KG1 (cell line): Measurements from ENCODE around the gene SLC12A8.

Experiments
- DNase-seq: peaks from one replicate; lab custom pipeline; 2025; lab: John Stamatoyannopoulos, UW

The SLC12A8 gene

DNA sequence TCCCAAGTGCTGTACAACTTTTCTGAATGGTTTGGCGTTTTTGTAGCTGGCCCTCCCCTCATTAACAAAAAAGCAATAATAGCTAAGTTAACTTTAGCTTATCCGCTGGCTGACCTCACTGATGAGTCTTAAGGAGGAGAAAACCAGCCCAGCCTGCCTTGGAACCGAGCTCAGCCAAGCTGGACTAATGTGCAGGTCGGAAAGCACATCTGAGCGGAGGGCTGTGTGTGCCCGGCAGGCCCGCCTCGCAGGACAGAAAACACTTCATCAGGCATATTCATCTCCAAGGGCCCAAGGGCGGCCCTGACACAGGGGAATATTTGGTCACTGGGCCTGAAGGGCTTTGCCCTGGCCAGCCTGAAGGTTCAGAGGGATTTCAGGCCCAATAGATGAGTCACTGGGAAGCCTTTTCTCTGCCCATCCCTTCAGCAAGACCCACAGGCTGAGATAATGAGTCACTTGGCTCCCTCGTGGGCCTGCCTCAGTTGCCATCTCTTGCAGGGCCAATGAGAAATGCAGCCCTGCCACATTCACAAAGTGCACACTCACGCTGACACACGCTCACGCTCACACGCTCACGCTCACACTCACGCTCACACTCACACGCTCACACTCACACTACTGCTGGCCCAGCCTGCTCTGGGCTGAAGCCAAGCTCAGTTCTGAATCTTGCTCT lies 75.1 kb downstream of the SLC12A8 start:
- no peak for DNase-seq

GRCh38 chr3:125136966-125137357 lies 75.6 kb downstream of the SLC12A8 start:
- no peak for DNase-seq

GRCh38 chr3:125136515-125136914 lies 76.0 kb downstream of the SLC12A8 start:
- DNase-seq, result no peak

DNA sequence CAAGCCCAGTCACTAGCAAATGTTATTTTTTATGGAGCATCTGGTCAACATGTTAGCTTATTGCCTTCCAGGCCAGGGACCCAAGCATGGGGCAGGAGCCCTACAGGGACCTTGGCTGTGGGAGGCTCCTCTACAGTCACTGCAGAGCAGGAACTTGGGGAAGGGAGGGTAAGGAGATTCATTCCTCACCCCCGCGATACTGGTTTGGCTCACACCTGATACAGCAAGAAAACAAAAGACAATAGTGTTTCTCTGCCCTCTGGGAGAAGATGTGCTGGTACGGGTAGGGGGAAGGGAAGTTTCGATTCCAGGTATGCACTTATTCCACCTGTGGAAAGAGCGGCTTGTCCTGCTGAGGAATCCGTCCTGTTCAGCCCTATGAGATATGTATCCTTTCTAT lies 77.6 kb downstream of the SLC12A8 start:
- DNase-seq, result no peak

GRCh38 chr3:125132815-125133214 lies 79.7 kb downstream of the SLC12A8 start:
- no peak for DNase-seq

GRCh38 chr3:125129512-125129997 lies 83.0 kb downstream of the SLC12A8 start:
- DNase-seq, result no peak

DNA sequence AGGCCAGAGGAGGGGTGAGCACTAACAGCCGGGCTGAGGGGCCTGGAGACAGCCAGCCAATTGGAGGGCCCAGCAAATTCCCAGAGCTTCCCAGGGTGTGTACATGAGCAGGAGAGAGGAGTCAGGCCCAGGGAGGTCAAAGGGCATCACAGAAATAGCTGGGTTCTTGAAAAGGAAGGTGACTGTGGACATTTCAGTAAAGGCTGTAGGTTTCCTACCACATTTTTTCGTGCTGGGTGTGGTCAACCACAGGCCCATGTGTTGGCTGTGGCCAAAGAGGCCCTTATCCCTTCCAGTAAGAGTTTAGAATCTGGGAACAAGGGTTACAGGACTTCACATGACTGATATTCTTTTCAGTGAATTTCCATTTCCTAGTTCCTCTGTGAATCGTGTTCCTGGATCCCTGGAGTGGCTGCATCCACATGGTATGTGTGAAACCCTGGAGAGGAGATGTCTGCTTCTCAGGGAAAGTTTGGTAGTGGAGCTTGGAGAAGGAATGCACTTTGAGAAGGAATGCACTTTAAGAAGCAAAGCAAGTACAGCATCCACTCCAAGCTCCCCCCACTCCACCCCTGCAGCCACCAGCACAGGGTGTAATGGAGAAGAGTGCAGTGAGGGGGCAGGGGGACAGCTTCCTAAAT lies 83.6 kb downstream of the SLC12A8 start:
- no peak for DNase-seq

DNA sequence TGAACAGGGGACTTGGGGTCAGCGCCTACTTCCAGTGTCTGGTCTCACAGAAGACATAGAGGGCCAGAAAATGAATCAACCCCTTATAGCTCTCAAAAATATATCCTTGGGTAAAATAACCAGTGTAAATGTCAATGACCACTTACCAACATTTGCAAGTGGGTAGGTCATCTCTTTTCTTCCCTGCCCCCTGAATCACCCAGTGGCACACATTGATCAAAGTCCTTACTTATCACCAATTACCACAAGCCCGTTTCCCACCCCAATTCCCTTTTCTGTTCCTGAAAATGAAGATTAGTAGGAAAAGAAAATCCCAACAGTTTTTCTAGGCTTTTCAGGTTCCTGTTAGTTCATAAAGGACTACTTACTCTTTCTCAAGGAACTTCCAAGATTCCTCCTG lies 86.2 kb downstream of the SLC12A8 start:
- no peak for DNase-seq

DNA sequence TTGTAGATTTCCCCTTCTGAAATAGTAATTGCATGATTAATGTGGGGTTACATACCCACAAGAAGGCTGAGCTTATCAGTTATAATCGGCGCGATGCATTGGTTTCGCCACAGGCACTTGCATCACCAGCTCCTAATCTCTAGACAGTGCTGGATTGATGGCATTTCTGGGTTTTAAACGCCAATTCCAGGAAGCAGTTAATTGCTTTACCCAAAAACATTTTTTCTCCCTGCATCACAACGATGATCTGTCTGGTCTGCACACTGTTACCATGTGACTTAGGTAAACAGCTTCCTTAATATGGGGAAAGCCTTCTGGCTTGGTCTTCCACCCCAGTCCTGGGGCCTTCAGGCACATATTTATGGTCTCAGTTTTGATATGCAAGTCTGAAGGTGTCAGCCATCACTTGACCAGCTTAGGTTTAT lies 86.7 kb downstream of the SLC12A8 start:
- no peak for DNase-seq

DNA sequence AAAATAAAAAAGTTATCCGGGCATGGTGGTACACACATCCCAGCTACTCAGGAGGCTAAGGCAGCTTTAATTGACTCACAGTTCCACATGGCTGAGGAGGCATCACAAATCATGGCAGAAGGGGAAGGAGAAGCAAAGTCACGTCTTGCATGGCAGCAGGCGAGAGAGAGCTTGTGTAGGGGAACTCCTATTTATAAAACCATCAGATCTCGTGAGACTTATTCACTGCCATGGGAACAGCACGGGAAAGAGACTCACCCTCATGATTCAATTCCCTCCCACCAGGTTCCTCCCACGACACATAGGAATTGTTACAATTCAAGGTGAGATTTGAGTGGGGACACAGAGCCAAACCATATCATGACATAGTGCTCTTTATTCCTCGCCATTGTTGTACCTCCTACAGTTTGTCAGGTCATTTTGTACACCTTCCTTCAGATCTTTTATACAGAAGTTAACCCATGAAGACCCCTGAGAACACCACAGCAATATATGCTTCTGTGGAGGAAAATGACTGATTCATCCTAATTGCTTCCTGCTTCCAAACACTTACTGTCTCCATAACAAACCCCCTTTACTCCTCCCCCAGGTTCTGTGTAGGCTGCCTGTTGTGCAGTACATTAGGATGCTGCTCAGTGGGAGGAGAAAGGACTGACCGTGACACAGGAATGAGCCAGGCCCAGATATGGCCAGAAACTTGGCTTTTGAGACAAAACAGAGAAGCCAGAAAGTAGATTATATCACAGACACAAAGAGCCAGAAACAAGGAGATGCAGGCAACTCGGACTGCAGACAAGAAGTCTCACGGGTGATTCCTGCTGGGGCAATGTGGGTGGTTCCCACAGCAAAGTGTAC lies 88.9 kb downstream of the SLC12A8 start:
- no peak for DNase-seq

- DNase-seq, result no peak
Measured at GRCh38 chr3:125121246-125122010, 91.1 kb downstream of the SLC12A8 start.

DNA sequence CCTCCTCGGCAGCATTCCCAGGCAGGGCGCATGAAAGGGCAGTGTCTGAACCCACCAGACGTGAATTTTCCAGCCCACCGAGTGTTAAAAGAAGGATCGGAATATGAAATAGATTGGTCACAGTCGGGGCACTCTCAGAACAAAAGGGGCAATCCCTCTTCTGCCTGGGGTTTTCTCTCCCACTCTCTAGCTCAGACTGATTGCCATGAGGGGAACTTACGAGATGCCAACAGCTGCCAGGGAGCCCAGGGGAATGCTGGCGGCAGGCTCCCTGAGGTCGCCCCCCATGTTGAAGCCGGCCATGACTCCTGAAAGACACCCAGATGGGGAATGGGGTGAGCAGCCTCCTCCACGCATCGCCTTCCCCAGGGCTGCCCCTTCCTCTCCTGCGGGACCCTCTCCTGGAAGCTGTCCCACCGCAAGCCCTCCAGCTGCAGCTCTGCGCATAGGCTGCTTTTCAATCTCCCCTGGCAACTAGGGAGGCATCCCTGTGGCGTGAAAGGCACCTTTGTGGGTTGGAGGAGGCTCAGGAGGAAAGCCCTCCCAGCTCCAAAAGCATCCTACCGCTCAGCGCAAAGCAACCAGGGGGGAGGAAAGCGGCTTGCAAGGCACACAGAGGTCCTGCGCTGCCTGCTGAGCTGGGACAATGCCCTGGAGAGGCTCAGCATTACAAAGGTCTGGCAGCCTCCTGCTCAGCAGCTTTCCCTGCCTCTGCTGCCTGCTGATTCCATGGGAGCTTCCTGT lies 92.0 kb downstream of the SLC12A8 start:
- no peak for DNase-seq

- no peak for DNase-seq
Measured at GRCh38 chr3:125119752-125120378, 92.7 kb downstream of the SLC12A8 start.

DNA sequence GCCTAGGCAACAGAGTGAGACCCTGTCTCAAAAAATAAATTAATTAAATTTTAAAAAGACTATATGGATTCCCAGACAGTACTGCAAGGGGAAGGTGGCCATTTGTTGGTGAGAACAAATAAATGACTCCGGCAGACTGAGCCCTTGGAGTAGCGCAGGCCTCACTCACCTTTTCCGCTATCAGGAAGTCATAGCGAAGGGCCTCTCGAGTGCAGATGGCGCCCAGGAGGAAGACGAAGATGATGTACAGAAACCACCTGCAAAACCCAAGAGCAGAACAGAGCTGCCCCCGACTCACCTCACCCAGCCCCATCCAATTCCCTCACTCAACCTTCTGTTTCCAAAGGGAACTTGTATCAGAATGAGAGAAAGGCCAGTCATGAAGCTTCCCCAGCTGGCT lies 93.9 kb downstream of the SLC12A8 start:
- DNase-seq, result no peak

DNA sequence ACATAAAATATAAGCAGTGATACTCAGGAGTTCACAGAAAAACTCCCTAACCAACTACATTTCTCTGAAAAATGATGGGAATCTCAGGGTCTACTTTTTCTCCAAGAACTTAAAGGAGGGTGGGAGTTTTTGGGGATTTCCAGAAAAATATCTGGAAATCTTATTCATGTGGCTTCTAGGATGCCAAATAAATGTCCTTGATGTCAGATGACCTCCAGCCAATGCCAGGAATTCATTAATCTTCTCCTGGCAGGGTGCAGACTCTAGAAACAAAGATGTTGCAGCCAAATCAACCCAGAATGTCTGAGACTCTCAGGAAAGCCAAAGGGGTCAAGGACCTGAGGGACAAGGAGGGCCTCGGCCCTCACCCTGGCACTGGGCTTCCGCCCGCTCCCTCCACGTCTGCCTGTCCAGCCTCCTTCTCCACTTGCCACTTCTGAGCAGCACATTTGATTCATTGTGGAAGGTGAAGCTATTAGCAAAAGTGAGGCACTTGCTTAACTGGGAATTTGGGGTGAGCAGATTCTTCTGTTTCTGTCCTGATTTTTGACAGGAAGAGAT lies 94.8 kb downstream of the SLC12A8 start:
- no peak for DNase-seq

DNA sequence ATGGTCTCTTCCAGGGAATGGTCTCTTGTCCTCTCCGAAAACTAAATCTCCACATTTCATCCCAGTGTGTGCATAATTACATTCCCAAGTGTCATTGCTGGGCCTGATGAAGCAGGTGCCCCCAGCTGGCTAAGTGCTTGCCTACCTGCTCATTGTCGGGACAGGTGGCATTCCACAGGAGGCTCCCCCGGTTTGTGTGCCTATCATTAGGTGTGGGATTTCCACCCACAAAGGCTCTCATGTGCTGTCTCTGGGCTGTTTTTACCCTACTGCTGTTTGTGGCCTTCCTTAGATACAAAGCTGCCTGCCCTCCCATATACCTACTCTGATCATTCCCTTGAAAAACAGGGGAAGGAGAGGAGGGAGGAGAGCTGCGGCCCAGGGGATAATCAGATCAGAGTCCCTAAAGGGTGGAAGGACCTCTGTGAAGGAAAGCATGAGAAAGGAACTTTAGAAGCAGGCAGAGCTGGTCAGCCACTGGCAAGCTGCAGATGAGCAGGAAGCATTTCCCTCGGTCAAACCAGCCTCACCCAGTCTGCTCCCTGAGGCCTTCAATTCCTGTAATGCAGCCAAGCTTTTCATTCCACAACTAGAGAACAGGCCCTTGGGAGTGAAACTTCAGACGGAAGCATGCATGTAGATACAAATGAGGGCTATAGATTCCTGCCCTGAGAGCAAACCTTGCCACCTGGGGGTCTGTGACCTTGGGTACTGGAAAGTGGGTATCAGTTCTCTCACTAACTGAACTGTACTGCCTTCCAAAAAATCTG lies 96.1 kb downstream of the SLC12A8 start:
- no peak for DNase-seq

- DNase-seq, result no peak
Measured at GRCh38 chr3:125115640-125116039, 96.9 kb downstream of the SLC12A8 start.

GRCh38 chr3:125112981-125113380 lies 99.6 kb downstream of the SLC12A8 start:
- DNase-seq, result no peak

DNA sequence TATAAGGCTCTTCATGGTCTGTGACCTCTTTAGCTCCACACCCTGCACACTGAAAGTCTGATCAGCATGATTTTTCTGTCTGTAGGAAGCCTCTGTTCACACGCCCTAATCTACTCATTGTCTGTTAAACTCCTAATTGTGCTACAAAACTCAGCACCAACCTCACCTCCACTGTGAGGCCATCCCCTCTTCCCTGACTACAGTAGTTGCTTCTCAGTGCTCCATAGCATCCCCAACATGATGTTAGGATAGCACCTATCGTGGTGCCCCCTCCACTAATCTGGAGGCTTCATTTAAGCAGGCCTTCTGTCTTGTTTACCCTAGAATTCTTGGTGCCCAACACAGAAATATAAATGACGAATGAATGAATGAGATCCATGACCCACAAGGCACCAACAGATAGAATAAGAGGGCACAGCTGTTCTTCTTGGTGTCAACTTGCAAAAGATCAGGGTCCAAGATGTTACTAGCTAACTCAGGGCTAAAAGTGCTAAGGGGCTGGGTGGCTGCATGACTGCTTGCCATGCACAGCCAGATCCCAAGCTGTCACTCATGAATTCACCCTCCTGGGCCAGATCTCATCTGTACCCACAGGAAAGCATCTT lies 101.6 kb downstream of the SLC12A8 start:
- no peak for DNase-seq
